H9 (cell line): ENCODE measurements around the gene ADAM22. TPM values are rescaled to one million over a fixed set of nuclear protein-coding genes. Genes with fewer than 3 reads are reported as not detected.
"Not testable (repeated sequence)": the region's sequence is repeated elsewhere in the genome, so short reads cannot be mapped to it uniquely, and the experiment has no call there.

Experiments
- DNase-seq: peaks from one replicate; pipeline ENCODE4 v3.0.0-alpha.2; 2017
- H2AFZ ChIP-seq: one replicate; pipeline ENCODE4 v1.6.1; 2013; ENCODE audit warnings: mild to moderate bottlenecking, low read length, control low read depth, moderate library complexity
- H2AK5ac ChIP-seq: 2 replicates; pipeline ENCODE4 v1.6.1; 2013; ENCODE audit warnings: low read length, control low read depth, mixed read lengths; ENCODE audit not compliant: insufficient read length
- H2BK120ac ChIP-seq: one replicate; pipeline ENCODE4 v1.6.1; 2013; ENCODE audit warnings: low read depth, mild to moderate bottlenecking, low read length, control low read depth, inconsistent platforms; ENCODE audit not compliant: poor library complexity, severe bottlenecking
- H2BK12ac ChIP-seq: 2 replicates; pipeline ENCODE4 v1.6.1; 2013; ENCODE audit warnings: low read length, control low read depth, mixed read lengths, low read depth; ENCODE audit not compliant: insufficient read length
- H2BK15ac ChIP-seq: 2 replicates; pipeline ENCODE4 v1.6.1; 2013; ENCODE audit warnings: low read depth, low read length, control low read depth
- H2BK20ac ChIP-seq: one replicate; pipeline ENCODE4 v1.6.1; 2013; ENCODE audit warnings: low read depth, mild to moderate bottlenecking, low read length, control low read depth, inconsistent platforms; ENCODE audit not compliant: poor library complexity, severe bottlenecking
- H2BK5ac ChIP-seq: 2 replicates; pipeline ENCODE4 v1.6.1; 2013; ENCODE audit warnings: low read length, control low read depth, mixed read lengths; ENCODE audit not compliant: insufficient read length
- H3K14ac ChIP-seq: 2 replicates; pipeline ENCODE4 v1.6.1; 2013; ENCODE audit warnings: low read length, control low read depth; ENCODE audit not compliant: insufficient read depth
- H3K18ac ChIP-seq: 2 replicates; pipeline ENCODE4 v1.6.1; 2013; ENCODE audit warnings: low read depth, mild to moderate bottlenecking, mixed read lengths, low read length, control low read depth; ENCODE audit not compliant: insufficient read length
- H3K23ac ChIP-seq: 2 replicates; pipeline ENCODE4 v1.6.1; 2013; ENCODE audit warnings: low read length, control low read depth, mixed read lengths, low read depth; ENCODE audit not compliant: insufficient read length
- H3K23me2 ChIP-seq: 2 replicates; pipeline ENCODE4 v1.6.1; 2013; ENCODE audit warnings: low read depth, mild to moderate bottlenecking, mixed read lengths, low read length, control low read depth; ENCODE audit not compliant: insufficient read length, poor library complexity, severe bottlenecking
- H3K27ac ChIP-seq: 2 replicates; pipeline ENCODE4 v1.5.1; 2013; ENCODE audit warnings: low read length, control low read depth, mixed read lengths, low read depth; ENCODE audit not compliant: insufficient read length
- H3K27me3 ChIP-seq: 2 replicates; pipeline ENCODE4 v1.6.1; 2013; ENCODE audit warnings: low read length, control low read depth, inconsistent platforms; ENCODE audit not compliant: insufficient read depth
- H3K4ac ChIP-seq: 2 replicates; pipeline ENCODE4 v1.6.1; 2013; ENCODE audit warnings: low read depth, mild to moderate bottlenecking, control low read depth, inconsistent platforms, low read length, moderate library complexity
- H3K4me1 ChIP-seq: 2 replicates; pipeline ENCODE4 v1.6.1; 2013; ENCODE audit warnings: low read length, control low read depth, inconsistent platforms; ENCODE audit not compliant: insufficient read depth
- H3K4me2 ChIP-seq: 2 replicates; pipeline ENCODE4 v1.6.1; 2013; ENCODE audit warnings: low read length, control low read depth, mixed read lengths; ENCODE audit not compliant: insufficient read length, insufficient read depth
- H3K56ac ChIP-seq: 2 replicates; pipeline ENCODE4 v1.6.1; 2013; ENCODE audit warnings: low read depth, mild to moderate bottlenecking, mixed read lengths, low read length, control low read depth; ENCODE audit not compliant: insufficient read length
- H3K79me1 ChIP-seq: 2 replicates; pipeline ENCODE4 v1.6.1; 2013; ENCODE audit warnings: low read depth, mild to moderate bottlenecking, moderate library complexity, low read length, control low read depth, inconsistent platforms; ENCODE audit not compliant: insufficient read depth, poor library complexity, severe bottlenecking
- H3K79me2 ChIP-seq: 2 replicates; pipeline ENCODE4 v1.6.1; 2013; ENCODE audit warnings: low read length, control low read depth, inconsistent platforms; ENCODE audit not compliant: insufficient read depth
- H3K9ac ChIP-seq: 2 replicates; pipeline ENCODE4 v1.6.1; 2013; ENCODE audit warnings: low read length, control low read depth, mixed read lengths; ENCODE audit not compliant: insufficient read length; ENCODE audit errors: extremely low read depth
- H3K9me3 ChIP-seq: one replicate; pipeline ENCODE4 v1.6.1; 2013; ENCODE audit warnings: low read depth, low read length, inconsistent platforms; ENCODE audit not compliant: control insufficient read depth
- H3T11ph ChIP-seq: one replicate; pipeline ENCODE4 v1.6.1; 2013; ENCODE audit warnings: mild to moderate bottlenecking, low read length, control low read depth, inconsistent platforms
- H4K20me1 ChIP-seq: one replicate; pipeline ENCODE4 v1.6.1; 2013; ENCODE audit not compliant: control insufficient read depth, insufficient read length, insufficient read depth
- H4K5ac ChIP-seq: 2 replicates; pipeline ENCODE4 v1.6.1; 2013; ENCODE audit warnings: low read depth, mild to moderate bottlenecking, mixed read lengths, low read length, control low read depth; ENCODE audit not compliant: insufficient read length
- H4K8ac ChIP-seq: replicated peaks from 2 replicates; pipeline ENCODE4 v1.6.1; 2013; ENCODE audit warnings: low read length, control low read depth, mixed read lengths, low read depth; ENCODE audit not compliant: insufficient read length
- H4K91ac ChIP-seq: 2 replicates; pipeline ENCODE4 v1.6.1; 2013; ENCODE audit warnings: low read depth, mild to moderate bottlenecking, moderate library complexity, mixed read lengths, low read length, control low read depth; ENCODE audit not compliant: insufficient read length
- H3K27ac Mint-ChIP-seq, 3 experiments: 2 replicates in 2 of 3; 3 replicates in 1 of 3; pipeline ENCODE4 v1.8.0; 2020 to 2021; ENCODE audit warnings: mixed read lengths in 3 of 3, mild to moderate bottlenecking in 1 of 3, moderate library complexity in 1 of 3
- H3K27me3 Mint-ChIP-seq: 2 replicates; pipeline ENCODE4 v1.8.0; 2021; ENCODE audit warnings: low read depth, mild to moderate bottlenecking, moderate library complexity, mixed read lengths
- H3K36me3 Mint-ChIP-seq, 3 experiments: 2 replicates in 2 of 3; 3 replicates in 1 of 3; pipeline ENCODE4 v1.8.0; 2020 to 2021; ENCODE audit warnings: low read depth in 3 of 3, mixed read lengths in 3 of 3; ENCODE audit not compliant: insufficient read depth in 1 of 3
- H3K4me1 Mint-ChIP-seq, 2 experiments: 2 replicates each; pipeline ENCODE4 v1.8.0; 2020; ENCODE audit warnings: mixed read lengths in 2 of 2
- H3K4me3 Mint-ChIP-seq, 2 experiments: 2 replicates in 1 of 2; 3 replicates in 1 of 2; pipeline ENCODE4 v1.8.0; 2020 to 2021; ENCODE audit warnings: mild to moderate bottlenecking in 2 of 2, mixed read lengths in 2 of 2, moderate library complexity in 1 of 2
- H3K9me3 Mint-ChIP-seq, 2 experiments: 2 replicates in 1 of 2; 3 replicates in 1 of 2; pipeline ENCODE4 v1.8.0; 2020; ENCODE audit warnings: mild to moderate bottlenecking in 2 of 2, mixed read lengths in 2 of 2, moderate library complexity in 1 of 2
- CTCF ChIP-seq: fragments of 200-600 bp; sonication (generic); conservative IDR thresholded peaks from 3 replicates; pipeline ENCODE4 v1.8.0; 2021; ENCODE audit warnings: antibody characterized with exemption, mild to moderate bottlenecking
- WGBS: extraction: QIAGEN DNeasy Blood & Tissue Kit; methylation state at CpG from one replicate; pipeline ENCODE4 v1.1.7; 2013; ENCODE audit warnings: missing lambda C conversion rate, low lambda C conversion rate, mixed read lengths; ENCODE audit not compliant: insufficient read length; ENCODE audit errors: extremely low coverage; 5-methylcytosine and 5-hydroxymethylcytosine counted together
- total RNA-seq: library from RNA; stranded (reverse); gene quantifications from 2 replicates; pipeline ENCODE4 v1.2.1, GENCODE V29; 2021

The ADAM22 gene
- total RNA-seq, 1 experiment from 2014 or later = 8.7 TPM

GRCh38 chr7:87899255-87899654, 34.8 kb upstream of the ADAM22 start:
- H3K79me1 ChIP-seq = no peaks in the 10 kb centered on the region
- TF ChIP-seq CTCF = no peak

GRCh38 chr7:87907136-87907906, 26.7 kb upstream of the ADAM22 start:
- not testable (repeated sequence) for H3K9me3 Mint-ChIP-seq

More at GRCh38 chr7:87899255-87899654, 34.8 kb upstream of the ADAM22 start:
- no peaks in the 10 kb centered on the region for H3K4me1 Mint-ChIP-seq
- no peak overlapping the region for H3K14ac ChIP-seq
- H4K5ac ChIP-seq = no peak overlapping the region
- H2AFZ ChIP-seq = no peak overlapping the region
- H3K18ac ChIP-seq = no peak overlapping the region
- no peak overlapping the region for H2BK120ac ChIP-seq
- no peaks in the 10 kb centered on the region for H3K4me1 ChIP-seq
- no peak overlapping the region for H3K4me2 ChIP-seq
- H3K9me3 Mint-ChIP-seq = no peaks in the 10 kb centered on the region
- no peak overlapping the region for H4K8ac ChIP-seq
- no peak overlapping the region for H3K9ac ChIP-seq
- peaks cover 21 to 82% (median 63%) of the 10 kb centered on the region in 3 experiments; a peak in 6 of 7 replicates for H3K36me3 Mint-ChIP-seq
- H3K23ac ChIP-seq = no peak overlapping the region
- no peak overlapping the region for H4K91ac ChIP-seq
- no peak overlapping the region for H2BK5ac ChIP-seq
- H3K4me3 Mint-ChIP-seq = no peak overlapping the region
- no peak overlapping the region for H2BK12ac ChIP-seq
- DNase-seq = no peak
- H3K27me3 ChIP-seq = no peaks in the 10 kb centered on the region
- no peak overlapping the region for H3K56ac ChIP-seq
- H3K4ac ChIP-seq = no peak overlapping the region
- no peaks in the 10 kb centered on the region for H3K9me3 ChIP-seq
- H3K79me2 ChIP-seq = no peaks in the 10 kb centered on the region
- no peak overlapping the region for H3K27ac Mint-ChIP-seq
- no peaks in the 10 kb centered on the region for H3K23me2 ChIP-seq
- no peaks in the 10 kb centered on the region for H4K20me1 ChIP-seq
- H2AK5ac ChIP-seq = no peak overlapping the region
- H3T11ph ChIP-seq = no peak overlapping the region
- WGBS = no CpG with 5 or more reads among the region's 2 CpGs
- no peaks in the 10 kb centered on the region for H3K27me3 Mint-ChIP-seq
- no peak overlapping the region for H2BK20ac ChIP-seq
- no peak overlapping the region for H2BK15ac ChIP-seq
- H3K27ac ChIP-seq = no peak overlapping the region

More at GRCh38 chr7:87907136-87907906, 26.7 kb upstream of the ADAM22 start:
- H3K9ac ChIP-seq, H3K23ac ChIP-seq, H2BK15ac ChIP-seq, H3K4ac ChIP-seq, H2BK12ac ChIP-seq, H3K27me3 Mint-ChIP-seq, H2BK5ac ChIP-seq, H3K23me2 ChIP-seq, H4K91ac ChIP-seq, H3K56ac ChIP-seq, H3K4me2 ChIP-seq, H2BK20ac ChIP-seq, H3K79me2 ChIP-seq, H3K27ac ChIP-seq, H4K5ac ChIP-seq, H3K18ac ChIP-seq, H2AK5ac ChIP-seq, H3K9me3 ChIP-seq, H3K14ac ChIP-seq, H2BK120ac ChIP-seq, H3K79me1 ChIP-seq, H2AFZ ChIP-seq, H3K4me3 Mint-ChIP-seq, H3K4me1 ChIP-seq, H4K8ac ChIP-seq, H3K4me1 Mint-ChIP-seq, H3T11ph ChIP-seq, DNase-seq, H4K20me1 ChIP-seq, H3K27me3 ChIP-seq: not testable (repeated sequence)
- no CpG with 5 or more reads among the region's 3 CpGs for WGBS
- H3K27ac Mint-ChIP-seq = peak overlapping the region in 2 of 3 experiments; percentile 27 to 40; a peak in 3 of 7 replicates
- H3K36me3 Mint-ChIP-seq = peaks cover 13 to 46% (median 16%) of the 10 kb centered on the region in 3 experiments; a peak in 6 of 7 replicates
